GM12892 (cell line): ENCODE data around the gene MAP2K6.

ENCODE experiments used
- POLR2AphosphoS5 ChIP-seq: IDR thresholded peaks from 2 replicates; pipeline ENCODE4 v1.6.1; 2011; ENCODE audit warnings: low read depth, low read length, control low read depth
- TAF1 ChIP-seq: IDR thresholded peaks from 2 replicates; pipeline ENCODE4 v1.6.1; 2011; ENCODE audit warnings: low read depth, mild to moderate bottlenecking, control low read depth, low read length, borderline replicate concordance

DNA sequence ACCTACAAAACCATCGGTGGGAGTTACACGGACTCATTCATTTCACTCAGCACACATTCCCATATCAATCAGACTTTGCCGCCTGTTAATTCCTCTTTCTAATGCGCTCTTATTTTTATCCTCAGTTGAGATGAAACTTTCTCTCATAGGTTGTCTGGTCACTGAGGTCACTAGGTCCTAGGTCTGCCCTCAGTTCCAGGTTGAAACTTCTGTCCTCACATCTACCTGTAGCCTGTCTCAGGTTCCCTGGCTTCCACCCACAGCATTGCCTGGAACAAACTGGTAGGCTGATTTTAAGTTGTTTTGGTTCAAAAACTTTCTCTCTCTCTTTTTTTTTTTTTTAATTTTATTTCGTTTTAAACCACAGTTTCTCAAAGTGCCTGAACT is 119.7 kb downstream of the MAP2K6 start:
- no peak for TF ChIP-seq TAF1
- no peak for TF ChIP-seq POLR2AphosphoS5
